Stimulated activated CD4-positive, alpha-beta T cell treated with anti-CD3 and anti-CD28 coated beads, Interleukin-12 subunit alpha, Interleukin-12 subunit beta, amount 100 ng/mL, for 24 hours (primary cell): ENCODE measurements around the gene KCTD13.
A peak's percentile ranks its signal among the peaks of the same experiment; 100 is the strongest.
"Not testable (repeated sequence)": the region's sequence is repeated elsewhere in the genome, so short reads cannot be mapped to it uniquely, and the experiment has no call there.

Experiments
- DNase-seq, 2 experiments: peaks; one replicate each; pipeline ENCODE4 v3.0.0-alpha.2; 2020; ENCODE audit warnings: low read depth in 2 of 2

The KCTD13 gene

DNA sequence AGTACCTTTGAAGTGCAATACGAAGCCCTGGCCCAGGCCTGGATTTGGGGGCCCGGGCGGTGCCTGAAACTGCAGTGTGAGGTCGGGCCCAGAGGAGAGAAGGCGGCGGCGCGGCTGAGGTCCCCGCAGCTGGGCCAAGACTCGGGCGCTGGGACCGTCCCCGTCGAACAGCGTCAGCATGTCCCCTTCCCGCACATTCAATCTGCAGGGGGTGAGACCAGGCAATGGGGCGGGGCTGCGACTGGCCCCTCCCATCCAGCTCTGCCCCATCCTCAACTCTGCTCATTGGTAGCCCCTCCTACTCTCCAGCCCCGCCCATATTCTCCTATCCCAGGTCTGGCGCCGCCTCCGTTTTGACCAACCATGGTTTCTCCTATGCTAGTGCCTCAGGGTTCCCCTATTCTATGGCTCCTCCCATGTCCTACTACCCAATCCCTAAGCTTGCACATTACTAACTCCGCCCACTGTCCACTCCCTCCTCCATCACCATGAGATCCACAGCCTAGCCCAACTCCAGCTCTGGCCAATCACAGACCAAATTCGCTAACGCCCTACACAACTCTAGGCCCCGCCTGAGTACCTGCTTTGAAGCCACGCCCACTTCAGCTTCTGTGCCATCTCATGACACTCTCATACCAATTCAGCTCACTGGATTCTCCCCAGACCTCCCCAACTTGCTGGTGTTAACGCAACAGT is 48.6 kb downstream of the KCTD13 start:
- peak in 1 of 2 experiments; percentile 56 for DNase-seq

DNA sequence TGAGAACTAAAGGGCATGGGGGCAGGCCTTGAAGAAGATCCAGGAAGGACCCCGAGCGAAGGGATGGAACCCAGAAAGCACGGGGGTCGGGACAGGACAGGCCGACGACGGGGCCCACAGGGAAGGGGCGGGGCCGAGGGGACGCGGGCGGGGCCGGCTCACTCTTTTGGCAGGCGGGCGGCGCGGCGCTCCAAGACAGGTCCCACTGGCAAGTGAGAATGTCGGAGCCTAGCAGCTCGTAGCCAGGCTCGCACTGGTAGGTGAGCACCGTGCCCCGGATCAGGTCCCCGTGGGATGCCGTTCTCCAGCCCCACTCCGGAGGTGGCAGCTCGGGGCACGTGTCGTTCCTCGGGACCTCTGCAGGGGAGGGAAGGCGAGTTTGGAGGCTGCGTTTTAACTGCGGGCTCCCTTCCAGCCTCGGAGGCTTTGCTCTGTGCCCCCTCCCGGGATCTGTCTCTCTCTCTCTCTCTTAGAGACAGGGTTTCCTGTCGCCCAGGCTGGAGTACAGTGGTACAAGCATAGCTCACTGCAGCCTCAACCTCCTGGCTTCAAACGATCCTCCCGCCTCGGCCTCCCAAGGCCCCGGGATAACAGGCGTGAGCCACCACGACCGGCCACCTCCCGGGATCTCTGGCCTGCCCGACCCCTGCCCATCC is 49.3 kb downstream of the KCTD13 start:
- peak in 1 of 2 experiments; percentile 32 for DNase-seq

DNA sequence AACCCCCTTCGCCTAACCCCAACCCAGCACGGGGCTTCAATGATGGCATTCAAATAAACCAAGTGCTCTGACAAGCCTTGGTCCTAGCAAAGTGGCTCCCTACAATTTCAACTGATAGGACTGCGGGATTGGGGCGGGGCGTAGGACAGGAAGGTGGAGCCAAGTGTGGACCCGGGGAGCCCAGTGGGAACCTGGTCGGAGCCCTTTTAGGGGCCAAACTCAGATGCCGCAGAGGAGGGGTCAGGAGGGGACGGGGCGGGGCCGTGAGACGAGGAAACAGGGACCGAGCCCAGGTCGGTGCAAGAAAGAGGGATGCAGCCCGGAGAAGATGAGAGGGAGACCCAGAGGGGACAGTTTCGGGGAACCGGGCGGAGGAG is 49.8 kb downstream of the KCTD13 start:
- DNase-seq: no peak

DNA sequence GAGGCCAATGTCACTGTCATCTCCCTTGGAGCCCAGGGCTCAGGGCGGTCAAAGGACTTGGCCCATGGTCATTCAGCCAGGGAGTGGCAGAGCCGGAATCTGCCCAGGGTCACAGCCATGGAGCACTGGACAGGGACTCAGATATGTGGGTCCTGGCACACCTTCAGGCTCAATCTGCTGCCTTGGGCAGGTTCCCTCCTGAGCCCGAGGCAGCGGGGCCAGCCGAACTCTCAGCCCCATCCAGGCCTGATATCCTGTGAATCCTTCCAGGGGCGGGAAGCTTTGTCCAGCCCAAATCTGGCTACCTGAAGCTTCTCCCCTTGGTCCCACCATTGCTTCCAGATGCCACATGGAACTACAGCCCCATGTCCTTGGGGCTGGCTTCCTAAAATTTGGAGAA is 50.8 kb downstream of the KCTD13 start:
- DNase-seq: no peak

DNA sequence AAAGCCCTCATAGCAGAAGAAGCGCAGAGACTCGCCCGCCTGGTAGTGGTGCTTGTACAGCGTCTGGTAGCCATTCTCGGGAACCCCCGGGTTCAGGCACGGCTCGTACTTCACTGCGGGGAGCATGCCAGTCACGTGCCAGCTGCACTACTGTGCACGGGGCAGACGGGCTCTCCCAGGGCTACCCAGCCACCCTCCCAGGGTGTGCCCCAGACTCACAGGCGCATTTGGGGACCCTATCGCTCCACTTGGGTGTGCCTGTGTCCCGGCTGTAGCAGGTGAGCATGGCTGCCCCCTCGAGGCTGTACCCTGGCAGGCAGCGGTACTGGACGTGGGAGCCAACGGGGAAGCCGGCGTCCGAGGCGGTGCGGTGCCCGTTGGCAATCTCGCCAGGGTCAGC is 52.7 kb downstream of the KCTD13 start:
- no peak for DNase-seq

DNA sequence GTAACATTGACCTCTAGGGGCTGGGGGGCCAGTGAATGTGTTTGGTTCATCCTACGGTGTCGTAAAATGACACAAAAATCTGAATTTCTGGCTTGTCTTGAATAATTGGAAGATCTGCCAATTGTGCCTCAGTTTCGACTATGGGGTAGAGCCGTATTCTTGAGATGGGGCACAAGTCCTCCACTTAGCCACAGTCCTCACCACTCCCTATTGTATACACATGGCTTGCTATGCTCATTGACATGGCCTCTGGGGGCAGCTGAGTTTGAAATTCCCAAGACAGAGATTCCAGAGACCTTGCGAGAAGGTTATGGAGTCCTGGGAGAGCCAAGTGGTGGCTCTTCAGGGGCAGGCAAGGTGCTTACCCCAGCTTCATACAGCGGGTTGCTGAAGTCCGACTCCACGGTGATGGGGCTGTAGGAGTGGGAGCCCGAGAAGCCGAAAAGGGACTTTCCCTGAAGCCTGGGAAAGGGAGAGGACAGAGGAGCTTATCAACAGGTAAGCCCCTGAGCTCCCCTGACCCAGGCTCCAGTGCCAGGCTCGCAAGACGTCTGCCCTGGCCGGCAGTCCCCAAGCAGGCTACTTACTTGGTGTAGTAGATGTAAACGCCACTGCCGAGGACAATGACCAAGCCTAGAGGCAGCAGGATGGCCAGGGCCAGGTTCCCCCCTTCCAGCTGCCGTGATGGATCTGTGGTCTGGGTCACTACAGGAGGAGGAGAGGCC is 54.0 kb downstream of the KCTD13 start:
- no peak for DNase-seq

DNA sequence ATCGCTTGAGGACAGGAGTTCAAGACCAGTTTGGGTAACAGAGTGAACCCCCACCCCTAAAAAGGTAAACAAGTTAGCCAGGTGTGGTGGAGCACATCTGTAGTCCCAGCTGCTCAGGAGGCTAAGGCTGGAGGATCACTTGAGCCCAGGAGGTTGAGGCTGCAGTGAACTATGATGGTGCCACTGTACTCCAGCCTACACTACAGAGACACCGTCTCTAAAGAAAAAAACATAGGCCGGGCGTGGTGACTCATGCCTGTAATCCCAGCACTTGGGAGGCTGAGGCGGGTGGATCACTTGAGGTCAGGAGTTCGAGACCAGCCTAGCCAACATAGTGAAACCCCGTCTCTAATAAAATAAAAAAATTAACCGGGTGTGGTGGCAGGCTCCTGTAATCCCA is 57.0 kb downstream of the KCTD13 start:
- not testable (repeated sequence) for DNase-seq

DNA sequence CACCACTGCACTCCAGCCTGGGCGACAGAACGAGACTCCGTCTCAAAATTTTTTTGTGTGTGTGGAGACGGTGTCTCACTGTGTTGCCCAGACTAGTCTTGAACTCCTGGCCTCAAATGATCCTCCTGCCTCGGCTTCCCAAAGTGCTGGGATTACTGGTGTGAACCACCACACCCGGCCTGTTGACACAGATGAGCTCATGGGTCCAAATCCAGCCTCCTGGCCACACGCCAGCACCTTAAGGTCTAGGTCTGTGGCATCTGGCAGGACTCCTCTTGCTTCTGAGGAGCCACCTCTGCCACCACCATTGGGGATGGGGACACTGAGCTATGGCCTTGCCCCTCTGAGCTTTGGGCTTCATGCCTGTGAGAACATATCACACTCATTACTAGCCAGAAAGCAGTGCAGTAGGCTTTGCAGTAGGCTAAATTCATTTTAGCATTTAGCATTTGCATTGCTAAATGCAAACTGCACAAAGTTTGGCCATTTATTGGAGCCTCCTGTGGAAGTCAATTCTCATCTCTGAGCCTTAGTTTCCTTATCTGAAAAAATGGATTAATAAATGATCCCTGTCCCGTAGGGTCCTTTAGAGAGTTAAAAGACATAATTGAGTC is 57.5 kb downstream of the KCTD13 start:
- no peak for DNase-seq

DNA sequence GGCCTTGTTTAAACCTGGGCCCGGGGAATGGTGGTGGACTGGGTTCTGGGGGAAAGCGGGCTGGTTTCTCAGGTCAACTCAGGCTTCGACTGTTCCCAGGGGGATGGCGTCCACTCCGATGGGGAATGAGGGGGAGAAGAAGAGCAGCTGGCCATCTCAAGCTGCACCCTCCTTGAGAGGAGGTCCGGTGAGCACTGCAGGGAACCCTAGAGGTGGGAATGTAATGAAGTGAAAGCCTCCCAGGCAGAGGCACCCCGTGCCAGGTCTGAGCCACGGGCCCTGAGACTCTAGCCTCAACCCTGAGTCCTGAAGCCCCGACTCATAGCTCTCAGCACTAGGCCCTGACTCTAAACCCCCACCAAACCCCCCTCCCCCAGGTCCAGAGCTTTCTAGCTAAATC is 61.8 kb downstream of the KCTD13 start:
- no peak for DNase-seq

DNA sequence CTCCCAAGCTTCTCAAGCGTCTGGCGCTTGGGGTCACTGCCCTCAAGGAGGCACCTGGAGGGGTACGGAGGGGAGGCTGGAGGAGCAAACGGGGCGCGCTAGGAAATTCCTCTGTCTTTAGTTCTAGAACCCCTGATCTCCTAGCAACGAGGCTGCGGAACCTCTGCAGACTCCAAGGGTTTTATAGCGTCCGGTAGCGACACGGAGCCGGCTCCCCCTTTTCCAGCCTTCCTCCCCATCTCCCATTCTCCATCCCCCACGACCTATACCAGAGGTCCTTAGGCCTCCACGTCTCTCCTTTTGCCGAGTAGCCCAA is 62.4 kb downstream of the KCTD13 start:
- DNase-seq: no peak

DNA sequence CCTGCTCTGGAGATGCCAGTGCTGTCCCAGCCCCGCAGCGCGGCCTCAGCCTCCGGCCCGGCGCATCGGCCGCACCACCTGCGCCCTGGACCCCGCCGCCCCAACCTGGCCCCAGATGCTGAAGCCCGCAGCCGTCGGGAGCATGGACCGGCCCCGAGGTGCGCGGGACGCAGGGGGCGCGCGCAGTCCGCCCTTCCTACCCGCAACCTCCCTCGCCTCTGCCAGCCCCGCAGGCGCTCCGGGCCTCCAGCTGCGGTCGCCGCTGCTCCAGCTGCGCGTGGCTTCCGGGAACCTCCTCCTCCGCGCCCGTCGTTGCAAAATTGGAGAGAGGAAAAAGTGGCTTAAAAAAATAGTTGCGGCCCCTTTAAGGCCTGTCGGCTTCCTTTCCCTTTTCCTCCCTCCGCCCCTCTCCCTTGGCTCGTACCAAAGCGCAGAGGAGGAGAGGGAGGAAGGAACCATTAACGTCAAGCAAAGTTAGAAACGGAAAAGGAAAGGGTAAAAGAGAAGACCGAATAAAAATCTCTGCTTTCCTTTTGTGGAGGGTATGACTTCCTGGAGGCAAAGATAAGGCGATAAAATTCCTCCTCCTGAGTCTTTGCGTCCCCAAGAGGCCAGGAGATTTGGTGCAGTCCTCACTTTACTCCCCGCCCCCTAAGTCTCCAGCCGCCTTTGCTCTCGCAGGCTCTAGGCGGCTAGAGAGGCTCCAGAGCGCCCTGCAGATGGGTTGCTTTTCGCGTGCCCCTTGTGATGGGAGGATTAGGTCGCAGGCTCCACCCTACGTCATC is 63.0 kb downstream of the KCTD13 start, which contains the start of gene CDIPT:
Gene CDIPT, minus strand, starts transcription at position 343 of the 785 bp plus-strand sequence. CDS start 369 bp downstream, outside the sequence.
- DNase-seq: peak; percentile 87 to 89

DNA sequence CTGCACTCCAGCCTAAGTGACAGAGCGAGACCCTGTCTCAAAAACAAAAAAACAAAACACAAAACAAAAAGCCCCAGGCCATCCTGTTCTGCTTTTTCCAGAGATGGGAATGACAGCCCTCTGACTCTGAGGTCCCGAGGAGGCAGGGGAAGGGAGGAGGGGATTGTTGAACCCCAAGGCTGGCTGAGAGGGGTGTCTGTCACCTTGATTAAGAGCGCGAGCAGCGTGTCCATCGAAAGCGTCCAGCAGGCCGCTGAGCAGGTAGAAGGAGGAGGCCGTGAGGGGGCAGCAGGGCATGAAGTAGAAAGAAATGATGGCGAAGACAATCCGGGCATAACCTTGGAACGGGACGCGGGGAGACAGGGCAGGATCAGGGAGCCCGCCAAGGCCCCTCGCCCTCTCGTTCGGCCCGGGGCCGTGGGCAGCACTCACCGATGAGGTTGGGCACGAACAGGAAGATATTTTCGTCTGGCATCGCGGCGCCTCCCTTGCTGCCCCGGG is 63.6 kb downstream of the KCTD13 start:
- DNase-seq: no peak

DNA sequence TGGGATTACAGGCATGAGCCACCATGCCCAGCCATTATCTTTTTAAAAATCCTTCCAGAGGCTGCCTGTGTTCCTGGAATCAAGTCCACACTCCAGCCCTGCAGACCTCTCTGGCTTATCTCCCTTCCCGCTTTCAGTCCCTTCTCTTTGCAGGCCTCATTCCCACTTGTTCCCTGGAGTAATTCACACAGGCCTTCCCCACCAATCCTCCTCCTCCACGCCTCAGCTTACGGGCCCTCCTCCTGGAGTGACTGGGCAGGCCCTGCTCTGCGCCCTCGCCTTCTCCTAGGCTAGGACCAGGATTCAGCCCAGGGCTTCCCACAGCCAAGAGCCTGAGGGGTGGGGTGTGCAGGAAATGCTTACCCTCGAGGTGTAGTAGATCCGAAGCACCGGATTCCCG is 65.8 kb downstream of the KCTD13 start:
- DNase-seq: no peak

DNA sequence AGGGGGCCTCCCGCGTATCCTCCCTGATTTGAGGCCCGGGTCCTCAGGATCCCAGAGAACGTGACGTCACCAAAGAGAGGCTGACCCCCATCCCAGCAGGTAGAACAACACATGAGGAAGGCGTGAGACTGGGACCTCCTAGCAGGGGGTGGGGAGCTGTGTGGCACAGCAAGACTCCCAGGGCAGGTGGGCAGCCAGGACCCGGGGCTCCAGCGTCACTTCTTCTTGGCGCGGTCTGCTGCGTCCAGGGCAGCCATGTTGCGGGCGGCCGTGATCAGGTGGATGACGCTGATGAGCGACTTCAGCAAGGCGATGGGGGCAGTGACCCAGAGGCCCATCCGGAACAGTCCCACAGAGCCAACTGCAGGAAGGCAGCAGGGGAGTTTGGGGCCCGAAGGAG is 67.1 kb downstream of the KCTD13 start:
- DNase-seq: no peak

DNA sequence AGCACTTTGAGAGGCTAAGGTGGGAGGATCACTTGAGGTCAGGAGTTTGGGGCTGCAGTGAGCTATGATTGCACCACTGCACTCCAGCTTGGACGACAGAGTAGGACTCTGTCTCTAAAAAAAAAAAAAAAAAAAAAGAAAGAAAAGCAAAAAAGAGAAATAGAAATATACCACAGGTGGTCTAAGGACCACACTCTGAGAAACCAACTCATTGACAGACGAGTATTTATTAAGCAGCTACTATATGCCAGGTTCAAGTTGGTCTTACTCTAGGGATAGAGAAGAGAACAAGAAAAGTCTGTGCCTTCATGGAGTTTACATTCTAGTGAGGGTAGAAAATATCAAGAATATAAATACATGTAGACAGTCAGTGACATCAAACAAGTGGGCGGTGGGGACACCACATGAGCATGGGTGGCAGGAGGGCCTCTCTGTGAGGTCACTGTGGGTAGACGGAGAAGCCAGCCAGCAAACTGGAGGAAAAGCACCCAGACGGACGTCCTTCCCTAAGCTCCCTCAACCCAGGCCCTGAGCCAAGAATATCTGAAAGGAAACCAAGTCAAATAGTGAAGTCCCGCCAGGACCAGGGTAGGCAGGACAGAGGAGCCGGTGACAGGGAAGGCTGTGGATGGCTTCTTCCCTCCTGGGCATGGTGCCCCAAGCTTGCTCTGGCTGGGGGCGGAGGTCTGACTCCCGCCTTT is 67.7 kb downstream of the KCTD13 start:
- DNase-seq: no peak

DNA sequence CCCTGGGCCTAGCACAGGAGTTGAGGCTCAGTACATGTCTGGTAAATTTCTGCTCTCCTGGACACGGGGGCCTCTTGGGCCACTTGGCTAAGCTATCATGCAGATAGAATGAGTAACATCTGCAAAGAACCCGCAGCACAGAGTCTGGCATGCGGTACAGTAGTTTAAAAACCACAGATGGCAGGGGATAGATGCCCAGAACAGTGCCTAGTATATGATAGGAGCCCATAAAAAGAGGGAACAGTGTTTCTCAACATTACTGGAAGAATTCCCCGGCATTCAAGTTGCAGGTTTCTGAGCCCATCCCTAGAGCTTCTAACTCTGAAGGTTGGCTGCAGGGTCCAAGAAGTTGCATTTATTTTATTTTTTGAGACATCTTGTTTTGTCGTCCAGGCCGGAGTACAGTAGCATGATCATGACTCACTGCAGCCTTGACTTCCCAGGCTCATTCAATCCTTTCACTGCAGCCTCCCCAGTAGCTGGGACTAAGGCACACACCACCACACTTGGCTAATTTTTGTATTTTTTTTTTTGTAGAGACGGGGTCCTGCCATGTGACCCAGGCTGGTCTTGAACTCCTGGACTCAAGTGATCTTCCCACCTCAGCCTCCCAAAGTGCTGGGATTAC is 68.8 kb downstream of the KCTD13 start:
- no peak for DNase-seq
